Measurements from ENCODE around the gene IFNLR1.

Gene IFNLR1

DNA sequence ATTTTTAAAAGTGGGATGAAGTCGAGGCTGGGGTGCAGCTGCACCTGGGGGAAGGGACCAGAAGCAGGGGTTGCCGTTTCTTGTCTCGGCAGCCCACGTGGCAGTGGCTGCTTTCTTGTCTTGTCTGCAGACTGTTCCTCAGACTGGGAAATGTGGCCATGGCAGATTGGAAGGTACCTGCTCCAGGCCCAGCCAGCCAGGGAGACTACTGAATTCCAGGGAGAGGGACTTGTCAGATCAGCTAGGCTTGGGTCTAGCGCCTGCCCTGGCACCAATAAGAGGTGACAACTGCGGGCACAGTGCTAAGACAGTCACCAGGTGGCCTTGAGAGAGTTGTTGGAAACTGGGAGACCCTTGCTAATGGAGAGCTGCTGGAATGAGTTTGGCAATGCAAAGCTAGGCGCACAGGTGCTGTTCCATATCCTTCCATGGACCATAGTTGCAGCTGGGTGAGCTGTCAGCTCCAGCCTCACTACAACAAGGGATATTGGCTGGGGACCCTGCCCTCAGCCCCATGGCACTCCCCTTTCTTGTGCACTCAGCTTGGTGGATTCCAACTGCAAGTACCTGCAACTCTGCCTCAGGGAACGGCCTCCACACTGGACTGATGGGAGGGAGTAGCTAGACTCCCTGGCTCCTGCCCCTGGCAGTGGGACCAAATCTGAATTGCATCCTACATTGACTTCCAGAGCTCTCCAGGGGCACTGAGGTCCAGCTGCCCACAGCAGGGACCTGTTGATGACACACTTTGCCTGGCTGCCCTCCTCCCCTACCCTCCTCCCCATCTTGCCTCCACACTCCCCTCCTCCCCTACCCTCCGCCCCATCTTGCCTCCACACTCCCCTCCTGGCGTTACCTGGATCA lies 34.2 kb downstream of the IFNLR1 start:
- in situ Hi-C loops (cut with MboI; ENCODE audit: low sequenced_read_pairs) = no loop called here

DNA sequence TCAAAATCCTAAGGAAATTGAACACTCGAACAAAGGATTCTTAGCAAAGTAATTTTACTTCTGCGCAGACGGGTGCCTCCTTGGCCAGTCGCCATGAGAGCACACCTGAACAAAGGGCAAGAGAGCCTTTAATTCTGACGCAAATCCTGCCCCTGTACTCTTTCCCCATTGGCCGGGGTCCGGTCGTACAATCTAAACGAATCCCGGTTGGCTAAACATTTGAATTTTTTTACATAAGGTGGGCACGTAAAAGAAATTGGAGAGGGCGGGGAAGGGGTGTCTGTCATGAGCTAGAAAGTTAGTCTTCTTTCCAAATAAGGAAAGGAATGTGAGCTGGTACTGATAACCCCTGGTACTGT lies 35.9 kb downstream of the IFNLR1 start:
- in situ Hi-C loops (cut with MboI; ENCODE audit: low sequenced_read_pairs) = no loop called here

DNA sequence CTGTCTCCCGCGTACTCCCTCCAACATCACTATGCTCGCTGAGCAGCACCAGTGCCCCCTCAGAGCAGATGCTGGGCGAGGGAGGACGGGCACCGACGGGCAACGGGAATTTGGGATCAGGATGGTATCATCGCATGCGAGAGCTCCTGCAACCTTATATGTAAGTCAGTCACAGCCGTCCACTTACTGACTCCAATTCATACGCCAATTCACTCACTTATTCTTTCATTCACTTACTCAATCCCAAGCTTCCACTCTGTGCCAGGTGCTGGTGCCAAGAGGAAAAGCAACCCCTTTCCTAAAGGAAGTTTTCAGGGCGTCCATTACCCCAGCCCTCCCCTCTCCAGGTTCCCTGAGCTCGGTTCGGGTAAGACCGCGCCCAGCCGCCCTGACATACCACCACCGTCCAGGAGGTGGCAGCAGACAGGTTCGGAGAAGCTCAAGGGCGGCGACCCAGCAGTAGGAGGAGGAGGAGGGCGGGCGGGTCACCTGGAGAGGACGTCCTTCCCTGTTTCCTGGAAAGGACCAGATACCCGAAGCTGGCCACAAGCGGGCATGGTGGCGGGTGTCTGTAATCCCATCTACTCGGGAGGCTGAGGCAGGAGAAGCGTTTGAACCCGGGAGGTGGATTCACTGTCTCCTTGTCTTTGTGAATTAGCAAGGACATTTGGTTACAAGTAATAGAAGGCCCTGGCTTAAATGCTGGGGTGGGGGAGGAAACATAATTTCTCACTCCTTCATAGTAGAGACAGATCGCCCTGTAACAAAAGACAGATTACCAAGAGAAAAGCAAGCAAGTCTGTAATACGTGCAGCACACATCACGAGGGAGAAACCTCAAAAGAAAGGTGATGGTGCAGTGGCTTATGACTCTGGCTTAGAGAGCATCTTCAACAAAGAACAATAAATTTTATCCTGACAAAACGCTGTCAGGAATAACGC lies 36.6 kb downstream of the IFNLR1 start:
- in situ Hi-C loops (cut with MboI; ENCODE audit: low sequenced_read_pairs) = no loop called here

DNA sequence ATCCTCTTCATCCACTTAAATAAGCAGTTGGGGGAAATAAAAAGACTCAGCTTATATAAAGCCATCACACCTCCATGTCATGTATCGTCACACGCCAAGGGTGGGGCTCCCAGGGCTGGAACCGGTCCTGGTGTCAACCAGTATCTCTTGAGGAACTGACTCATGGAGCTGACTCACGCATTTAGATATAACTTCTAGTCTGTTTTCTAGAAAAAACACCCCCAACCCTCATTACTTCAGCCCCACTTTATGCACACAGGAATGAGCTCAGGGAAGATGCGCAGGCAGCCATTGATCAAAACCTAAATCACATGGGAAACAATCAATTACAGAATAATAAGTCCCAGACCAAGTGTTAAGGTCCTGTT lies 37.2 kb downstream of the IFNLR1 start:
- in situ Hi-C loops (cut with MboI; ENCODE audit: low sequenced_read_pairs) = no loop called here

DNA sequence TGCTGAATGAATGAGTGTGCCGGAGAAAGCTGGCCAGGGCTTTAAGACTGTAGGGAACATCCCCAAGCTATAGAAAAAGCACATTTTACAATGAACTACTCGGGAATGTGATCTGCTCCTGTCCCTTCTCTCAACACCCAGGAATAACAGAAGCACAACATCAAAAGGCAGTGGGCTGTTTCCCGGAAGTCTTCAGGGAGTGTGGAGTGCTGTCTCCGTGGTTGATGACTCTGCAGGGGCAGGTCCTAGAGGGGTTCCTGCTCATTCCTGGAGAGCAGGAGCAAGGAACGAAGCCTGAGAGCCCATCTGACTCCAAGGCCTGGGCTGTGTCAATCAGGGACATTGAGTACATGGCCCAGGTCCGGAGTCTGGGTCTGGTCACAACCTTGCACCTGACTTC lies 39.3 kb downstream of the IFNLR1 start:
- in situ Hi-C loops (cut with MboI; ENCODE audit: low sequenced_read_pairs) = no loop called here

DNA sequence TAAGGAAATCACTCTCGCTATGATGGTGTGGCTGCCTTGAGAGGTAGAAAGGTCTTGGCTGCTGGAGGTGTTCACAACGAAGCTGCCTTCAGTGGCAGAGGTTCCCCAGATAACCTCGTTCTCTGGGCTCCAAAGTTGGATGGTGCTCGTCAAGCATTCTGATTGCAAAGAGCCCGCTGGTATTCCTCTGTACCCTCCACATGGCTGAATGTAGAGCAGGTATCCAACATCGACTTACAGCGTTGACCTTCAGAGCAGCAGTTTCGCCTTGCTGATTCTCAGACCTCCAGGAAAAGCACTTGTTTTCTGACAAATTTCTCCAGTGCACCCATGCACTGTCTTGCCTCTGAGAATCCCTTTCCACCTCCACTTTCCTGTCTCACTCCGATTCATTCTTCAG lies 39.9 kb downstream of the IFNLR1 start:
- in situ Hi-C loops (cut with MboI; ENCODE audit: low sequenced_read_pairs) = no loop called here

DNA sequence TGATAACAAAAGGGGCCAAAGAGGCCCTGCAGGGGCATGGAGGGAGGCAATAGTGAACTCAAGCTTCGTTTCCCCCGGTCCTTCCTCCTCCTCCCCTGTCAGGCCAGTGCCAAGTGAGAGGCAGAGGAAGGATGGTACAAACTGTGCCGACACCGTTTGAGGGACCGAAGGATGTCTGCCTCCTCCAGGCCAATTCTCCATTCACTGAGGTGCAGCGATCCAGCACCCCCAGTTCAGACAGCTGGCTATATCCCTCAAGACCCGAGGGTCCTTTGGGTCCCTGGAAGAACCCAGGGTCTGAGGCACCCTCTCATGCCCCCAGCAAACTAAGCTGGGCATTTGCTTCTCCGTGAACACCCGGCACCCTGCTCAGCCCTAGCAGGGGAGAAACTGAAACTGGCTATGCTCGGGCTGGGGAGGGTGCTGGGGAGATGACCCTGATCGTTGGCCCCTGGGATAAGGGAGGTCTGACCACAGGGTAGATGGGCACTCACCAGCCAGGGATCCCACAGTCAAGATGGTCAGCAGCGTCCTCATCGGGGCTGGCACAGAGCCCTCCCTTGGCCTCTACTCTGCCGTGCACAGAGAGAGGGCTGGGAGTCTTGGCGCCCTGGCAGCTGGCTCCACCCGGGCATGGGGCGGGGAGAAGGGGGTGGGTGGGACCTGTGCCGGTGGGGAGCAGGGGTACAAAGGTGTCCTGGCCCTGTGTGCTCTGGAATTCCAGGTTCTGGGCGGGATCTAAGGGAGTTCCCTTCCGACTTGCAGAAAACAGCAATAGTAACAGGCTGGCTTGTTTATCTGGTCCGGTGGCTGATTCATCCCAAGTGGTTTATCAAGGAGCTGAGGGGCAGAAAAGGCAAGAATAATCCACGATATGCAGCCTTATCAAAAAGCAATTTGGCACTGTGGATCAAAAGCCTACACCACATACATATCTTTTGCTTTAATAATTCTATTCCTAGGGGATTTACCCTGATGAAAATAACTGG lies 44.2 kb downstream of the IFNLR1 start, which contains the start of gene IL22RA1:
Gene IL22RA1 (minus strand): TSS at position 595 of the 989 bp plus-strand sequence. CDS start 58 bp downstream, at position 537.
- in situ Hi-C loops (cut with MboI; ENCODE audit: low sequenced_read_pairs) = no loop called here

DNA sequence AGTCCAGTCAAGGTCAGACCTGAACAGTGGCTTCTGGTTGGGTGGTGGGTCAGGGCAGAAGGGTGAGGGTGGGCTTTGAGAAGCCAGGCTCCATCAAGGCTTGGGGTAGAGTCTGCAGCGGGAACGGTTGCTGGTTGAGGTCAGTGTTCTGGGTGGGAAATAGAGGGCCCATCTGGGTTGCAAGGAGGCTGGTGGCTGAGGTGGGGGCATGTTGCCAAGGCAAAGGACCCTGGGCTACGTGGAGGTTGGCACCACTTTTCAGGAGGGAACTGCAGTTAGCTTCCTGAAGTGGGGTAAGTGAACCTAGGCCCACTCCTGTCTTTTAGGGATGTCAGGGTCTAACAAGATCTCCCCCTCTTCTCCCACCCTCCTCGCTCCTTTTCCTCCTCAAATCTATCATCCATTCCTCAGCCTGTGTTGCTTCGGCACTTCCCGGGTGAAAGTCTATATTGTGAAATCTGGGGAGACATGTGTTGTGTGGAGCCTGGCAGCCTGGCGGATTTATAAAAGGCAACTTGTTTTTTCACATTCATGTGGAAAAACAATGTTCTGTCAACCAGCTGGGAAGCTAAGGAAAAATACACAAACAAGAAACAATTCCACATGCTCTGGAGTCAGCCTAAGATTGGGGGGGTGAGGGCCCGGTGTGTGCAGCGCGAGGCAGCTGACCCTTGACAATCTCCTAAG lies 45.6 kb downstream of the IFNLR1 start:
- in situ Hi-C loops (cut with MboI; ENCODE audit: low sequenced_read_pairs) = no loop called here

DNA sequence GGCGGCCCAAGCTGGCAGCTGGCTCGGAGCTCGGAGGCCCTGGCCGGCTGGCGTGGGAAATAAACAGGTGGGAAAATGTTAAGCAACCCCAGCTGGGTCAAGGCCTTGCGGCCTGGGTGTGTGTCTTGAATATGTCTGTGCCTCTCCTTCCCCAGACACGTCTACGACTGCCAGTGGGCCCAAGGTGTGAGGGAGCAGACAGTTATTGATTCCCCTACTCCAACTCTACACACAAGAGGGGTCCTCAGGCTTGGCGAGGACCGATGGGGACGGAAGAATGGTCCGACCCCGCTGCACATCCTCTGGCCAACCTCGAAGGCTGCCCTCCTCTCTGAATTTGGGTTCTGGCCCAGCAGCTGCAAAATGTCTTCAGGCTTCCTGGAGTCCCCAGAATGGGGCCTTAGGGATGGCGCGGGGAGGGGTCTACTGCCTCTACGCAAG lies 46.3 kb downstream of the IFNLR1 start:
- in situ Hi-C loops (cut with MboI; ENCODE audit: low sequenced_read_pairs) = no loop called here

DNA sequence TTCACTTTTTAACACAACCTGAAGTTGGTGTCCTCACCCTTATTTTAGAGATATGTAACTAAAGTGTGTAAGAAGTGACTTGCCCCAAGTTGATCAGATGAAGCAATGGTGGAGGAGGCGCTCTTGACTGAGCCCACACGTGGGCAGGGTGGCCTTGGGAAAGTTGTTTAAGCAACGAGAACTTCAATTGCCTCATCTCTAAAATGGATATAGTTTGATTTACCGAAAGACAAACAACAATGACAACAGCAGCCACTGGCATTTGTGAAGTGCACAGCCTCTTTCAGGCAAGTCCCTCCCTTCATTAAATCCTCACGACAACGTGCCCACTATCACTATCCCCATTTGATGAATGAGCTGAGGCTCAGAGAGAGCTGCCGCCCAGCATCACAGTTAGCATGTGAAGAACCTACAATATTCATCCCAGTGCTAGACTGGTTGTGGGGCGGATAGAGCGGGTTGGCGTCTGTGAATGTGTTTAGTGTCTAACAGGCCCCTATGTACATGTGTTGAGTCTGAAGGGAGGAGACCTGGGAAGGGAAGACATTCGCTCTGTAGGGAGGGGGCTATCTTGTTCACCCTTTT lies 47.2 kb downstream of the IFNLR1 start:
- in situ Hi-C loops (cut with MboI; ENCODE audit: low sequenced_read_pairs) = no loop called here

DNA sequence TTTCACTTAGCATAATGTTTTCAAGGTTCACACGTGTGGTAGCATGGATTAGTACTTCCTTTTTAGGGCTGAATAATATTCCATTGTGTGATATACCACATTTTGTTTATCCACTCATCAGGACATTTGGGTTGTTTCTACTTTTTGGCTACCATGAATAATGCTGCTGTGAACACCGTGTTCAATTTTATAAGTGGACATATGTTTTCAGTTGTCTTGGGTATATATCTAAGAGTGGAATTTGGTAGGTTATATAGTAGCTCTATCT lies 47.9 kb downstream of the IFNLR1 start:
- in situ Hi-C loops (cut with MboI; ENCODE audit: low sequenced_read_pairs) = no loop called here

DNA sequence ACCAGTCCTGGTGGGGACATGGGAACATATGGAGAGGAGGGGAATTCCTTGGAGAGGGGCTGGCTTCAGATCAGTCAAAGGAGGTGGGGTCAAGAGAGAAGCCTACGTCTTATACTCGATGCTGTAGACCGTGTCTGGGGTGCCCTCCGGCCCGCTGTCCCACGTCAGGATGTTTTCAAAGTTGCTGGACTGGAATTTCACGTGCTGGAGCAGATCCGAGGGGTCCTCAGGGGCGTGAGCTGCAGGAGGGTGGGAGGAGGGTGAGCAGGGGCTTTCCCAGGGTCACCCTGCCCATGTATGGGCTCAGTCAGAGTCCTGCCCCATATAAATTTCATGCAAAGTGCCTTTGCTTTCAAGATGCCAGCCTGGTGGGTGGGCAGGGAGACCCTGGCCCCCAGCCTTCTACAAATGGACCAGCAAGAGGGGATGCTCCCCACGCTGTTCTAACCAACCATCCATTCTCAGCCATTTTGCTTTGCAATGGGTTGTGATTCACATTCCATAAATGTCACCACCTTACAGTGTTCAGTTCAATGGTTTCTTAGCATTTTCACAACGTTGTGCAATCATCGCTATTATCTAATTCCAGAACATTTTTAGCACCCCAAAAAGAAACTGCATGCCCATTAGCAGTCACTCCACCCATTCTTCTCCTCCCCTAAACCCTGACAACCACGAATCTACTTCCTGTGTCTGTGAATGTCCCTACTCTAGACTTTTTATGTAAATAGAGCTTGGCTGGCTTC lies 48.4 kb downstream of the IFNLR1 start:
- in situ Hi-C loops (cut with MboI; ENCODE audit: low sequenced_read_pairs) = no loop called here

DNA sequence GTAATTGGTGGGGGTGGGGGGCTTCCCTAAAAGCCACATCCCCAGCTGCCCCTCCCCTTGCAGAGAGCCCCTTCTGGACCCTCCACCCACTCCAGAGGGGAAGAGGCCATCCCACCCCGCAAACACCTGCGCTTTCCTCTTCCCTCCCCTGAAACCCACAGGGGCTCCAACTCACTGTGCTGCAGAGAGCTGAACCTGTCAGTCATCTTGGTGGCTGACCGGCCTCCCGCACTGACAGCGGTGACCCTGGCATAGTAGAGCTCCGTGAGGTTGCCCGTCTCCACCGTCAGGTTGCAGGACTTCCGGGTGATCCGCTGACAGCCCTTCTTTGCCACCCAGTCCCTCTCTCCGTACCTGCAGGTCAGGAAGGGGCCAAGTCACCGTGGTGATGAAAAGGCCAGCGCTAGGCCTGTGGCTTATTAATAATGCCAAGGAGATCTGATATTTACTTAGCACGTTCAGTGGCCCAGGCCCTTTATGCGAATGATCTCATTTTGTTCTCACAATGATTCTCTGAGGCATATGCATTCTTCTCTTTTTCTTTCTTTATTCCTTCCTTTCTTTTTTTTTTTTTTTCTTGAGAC lies 50.0 kb downstream of the IFNLR1 start:
- in situ Hi-C loops (cut with MboI; ENCODE audit: low sequenced_read_pairs) = no loop called here

DNA sequence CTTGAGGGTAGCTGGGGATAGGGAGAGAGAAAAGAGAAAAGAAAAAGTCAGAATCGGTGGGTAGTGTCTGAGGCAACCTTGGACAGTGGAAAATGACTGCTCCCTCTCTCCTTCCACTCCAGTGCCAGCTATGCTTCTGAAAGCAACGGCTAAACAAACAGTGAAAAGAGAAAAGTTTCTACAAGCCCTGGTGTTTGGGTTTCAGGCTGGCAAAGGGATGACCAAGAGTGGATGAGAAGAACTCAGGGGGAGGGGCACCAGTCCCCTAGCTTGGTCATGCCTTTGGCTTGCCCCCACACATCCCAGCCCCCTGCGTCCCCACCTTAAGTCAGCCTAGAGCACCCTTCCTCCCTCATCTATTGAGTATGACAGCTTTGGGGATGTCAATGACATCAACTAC lies 52.7 kb downstream of the IFNLR1 start:
- in situ Hi-C loops (cut with MboI; ENCODE audit: low sequenced_read_pairs) = no loop called here

DNA sequence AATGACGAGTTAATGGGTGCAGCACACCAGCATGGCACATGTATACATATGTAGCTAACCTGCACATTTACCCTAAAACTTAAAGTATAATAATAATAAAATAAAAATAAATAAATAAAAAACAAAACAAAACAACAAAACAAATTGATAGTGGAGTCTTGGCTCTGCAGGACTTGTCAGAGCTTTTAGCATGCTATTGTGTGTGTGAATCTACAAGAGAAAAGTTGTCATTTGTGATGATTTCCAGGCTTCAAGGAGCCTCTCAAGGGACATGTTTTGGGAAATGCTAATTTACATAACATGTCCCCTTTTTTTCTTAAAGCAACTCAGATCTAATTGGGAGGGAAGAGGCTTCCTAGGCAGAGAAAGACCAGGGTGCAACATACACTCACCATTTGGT lies 53.3 kb downstream of the IFNLR1 start:
- in situ Hi-C loops (cut with MboI; ENCODE audit: low sequenced_read_pairs) = no loop called here

DNA sequence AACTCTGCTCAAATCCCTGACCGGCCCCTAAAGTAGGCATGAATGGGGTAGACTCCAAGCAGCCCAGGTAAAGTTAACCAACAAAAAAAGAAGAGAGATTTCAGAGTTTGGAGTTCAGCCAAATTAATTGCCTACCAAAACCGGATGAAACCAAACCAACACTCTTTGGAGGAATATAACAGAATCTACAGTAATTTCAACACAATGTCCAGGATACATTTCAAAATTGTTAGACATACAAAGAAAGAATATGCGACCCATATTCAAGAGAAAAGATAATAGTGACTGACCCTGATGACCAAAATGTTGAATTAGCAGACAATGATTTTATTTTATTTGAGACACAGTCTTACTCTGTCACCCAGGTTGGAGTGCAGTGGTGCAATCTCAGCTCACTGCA lies 56.7 kb downstream of the IFNLR1 start:
- in situ Hi-C loops (cut with MboI; ENCODE audit: low sequenced_read_pairs) = no loop called here

DNA sequence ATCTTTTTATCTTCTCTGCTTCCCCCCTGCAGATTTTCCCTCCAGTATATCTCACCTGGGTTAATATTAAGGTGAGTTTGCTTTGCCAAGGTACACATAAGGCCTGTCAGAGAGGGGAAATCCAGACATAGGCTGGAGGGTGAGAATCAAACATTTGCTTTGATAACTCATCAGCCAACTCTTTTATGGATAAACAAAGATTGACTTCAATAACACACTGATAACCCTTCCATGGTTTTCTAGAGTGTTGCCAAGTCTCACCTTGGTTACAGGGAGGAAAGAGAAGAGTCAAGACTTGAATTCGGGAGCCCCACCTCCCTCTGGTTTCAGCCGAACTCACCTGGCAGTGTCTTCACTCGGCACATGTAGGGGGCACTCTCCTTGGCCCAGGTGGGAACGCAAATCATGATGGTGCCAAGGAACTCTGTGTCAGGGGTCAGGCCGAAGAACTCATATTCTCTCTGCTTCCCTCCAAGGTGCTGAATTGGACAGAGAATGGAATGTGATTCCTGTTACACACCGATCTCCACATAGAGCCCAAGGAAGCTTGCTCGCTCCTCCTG lies 59.2 kb downstream of the IFNLR1 start:
- in situ Hi-C loops (cut with MboI; ENCODE audit: low sequenced_read_pairs) = no loop called here

DNA sequence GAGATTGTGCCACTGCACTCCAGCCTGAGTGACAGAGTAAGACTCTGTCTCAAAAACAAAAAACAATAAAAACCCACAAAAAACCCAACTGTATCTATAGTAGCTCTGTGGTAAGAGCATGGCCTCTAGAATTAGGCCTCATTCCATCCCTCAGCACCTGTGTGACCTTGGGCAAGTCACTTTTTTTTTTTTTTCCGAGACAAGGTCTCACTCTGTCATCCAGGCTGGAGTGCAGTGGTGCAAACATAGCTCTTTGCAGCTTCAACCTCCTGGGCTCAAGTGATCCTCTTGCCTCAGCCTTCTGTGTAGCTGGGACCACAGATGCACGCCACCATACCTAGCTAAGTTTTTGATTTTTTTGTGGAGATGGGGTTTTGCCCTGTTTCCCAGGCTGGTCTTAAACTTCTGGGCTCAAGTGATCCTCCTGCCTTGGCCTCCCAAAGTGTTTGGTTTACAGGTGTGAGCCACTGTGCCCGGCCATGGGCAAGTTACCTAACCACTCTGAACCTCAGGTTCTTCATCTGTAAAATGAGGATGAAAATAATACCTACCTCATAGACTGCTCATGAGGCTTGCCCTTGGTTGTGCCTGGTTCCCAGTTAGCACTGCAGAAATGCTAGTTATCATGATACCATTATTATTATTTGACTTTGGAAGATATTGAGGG lies 59.8 kb downstream of the IFNLR1 start:
- in situ Hi-C loops (cut with MboI; ENCODE audit: low sequenced_read_pairs) = no loop called here

Measured in HL-60/S4 (cell line).